ENCODE results near the gene RAB3D.
"Not testable (repeated sequence)": the region's sequence is repeated elsewhere in the genome, so short reads cannot be mapped to it uniquely, and the experiment has no call there.

Gene RAB3D

GRCh38 chr19:11339254-11340098, at the start of gene RAB3D:
Gene RAB3D (minus strand): TSS chr19:11339657. CDS start chr19:11337399, 2,258 bp downstream.
- DNase-seq = peak; percentile 92

- peak; percentile 49 for DNase-seq
Measured at GRCh38 chr19:11387162-11388034, 47.9 kb upstream of the RAB3D start.

- no peak for DNase-seq
Measured at GRCh38 chr19:11384778-11385129, 45.3 kb upstream of the RAB3D start.

DNA sequence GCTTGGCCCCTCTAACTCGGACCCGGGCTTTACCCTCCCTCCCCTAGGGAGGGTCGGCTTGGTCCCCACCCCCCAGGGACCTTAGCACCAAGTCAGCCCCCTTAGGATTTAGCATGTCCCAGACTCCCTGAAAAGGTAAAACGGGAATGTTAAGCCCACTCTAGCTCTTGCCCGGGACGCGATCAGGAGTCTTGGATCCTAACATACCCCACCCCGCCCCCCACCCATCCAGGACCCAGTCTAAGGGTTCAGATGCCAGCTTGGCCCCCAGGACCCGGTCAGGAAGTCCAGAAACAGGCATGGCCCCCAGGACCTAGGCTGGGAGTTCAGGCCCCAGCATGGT, 44.2 kb upstream of the RAB3D start:
- no peak for DNase-seq

GRCh38 chr19:11382898-11383705, 43.6 kb upstream of the RAB3D start:
- DNase-seq = peak; percentile 68

DNA sequence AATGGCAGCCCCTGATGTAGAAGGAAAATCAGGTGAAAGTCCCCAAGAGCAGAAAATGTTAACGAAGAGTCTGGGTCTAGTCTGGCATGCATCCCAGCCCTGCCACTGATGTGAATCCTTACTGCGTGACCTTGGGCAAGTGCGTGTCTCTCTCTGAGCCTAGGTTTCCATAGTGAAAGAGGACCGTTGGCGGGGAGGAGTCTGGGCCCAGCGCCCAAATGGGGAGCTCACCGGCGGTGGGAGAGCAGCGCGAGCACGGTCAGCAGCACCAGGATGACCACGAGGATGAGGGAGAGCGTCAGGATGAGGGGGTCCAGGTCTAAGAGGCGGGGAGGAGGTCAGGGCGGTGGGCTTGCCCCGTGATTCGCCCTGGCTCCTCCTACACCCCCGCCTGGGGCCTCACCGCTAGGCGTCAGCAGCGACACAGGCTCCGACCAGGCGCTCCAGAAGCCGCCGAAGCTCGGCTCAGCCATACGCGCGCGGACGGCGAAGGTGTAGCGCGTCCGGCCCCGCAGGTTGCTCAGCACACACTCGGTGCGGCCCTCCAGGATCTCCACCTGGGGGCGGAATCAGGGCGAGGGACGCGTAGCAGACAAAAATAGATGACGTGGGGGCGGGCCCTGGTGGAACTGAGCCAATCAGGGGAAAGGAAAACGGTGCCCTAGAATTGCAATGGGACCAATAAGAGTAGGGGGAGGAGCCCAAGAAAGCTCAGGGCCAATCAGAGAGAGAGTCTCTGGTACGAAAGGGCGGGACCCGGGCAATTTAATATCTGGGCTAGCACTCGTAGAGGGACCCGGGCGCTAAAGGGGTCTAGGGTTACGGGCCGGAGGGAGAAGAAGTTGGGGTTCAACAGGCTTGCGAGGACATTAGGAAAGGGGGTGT, 41.4 kb upstream of the RAB3D start:
- DNase-seq = peak; percentile 95

GRCh38 chr19:11379857-11380350, 40.4 kb upstream of the RAB3D start:
- DNase-seq = no peak

- DNase-seq = not testable (repeated sequence)
Measured at GRCh38 chr19:11379269-11379845, 39.9 kb upstream of the RAB3D start.

- DNase-seq = no peak
Measured at GRCh38 chr19:11378319-11379189, 39.1 kb upstream of the RAB3D start.

DNA sequence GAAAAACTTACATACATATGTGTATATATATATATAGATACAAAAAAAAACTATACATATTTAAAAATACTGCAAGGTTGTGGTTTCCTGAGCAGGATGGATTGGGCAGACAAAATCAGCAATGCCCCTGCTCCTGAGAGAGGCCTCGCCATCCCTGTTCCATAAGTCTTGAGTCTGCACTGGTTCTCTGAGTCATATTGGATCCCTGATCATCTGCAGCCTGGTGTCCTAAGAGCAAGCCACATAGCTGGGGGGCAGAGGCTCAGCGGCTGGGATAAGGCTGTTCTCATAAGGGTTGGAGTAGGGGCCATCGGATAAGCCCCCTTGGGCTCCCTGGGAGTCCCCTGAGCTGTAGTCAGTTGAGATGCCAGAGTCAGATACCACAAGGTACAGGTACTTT, 38.3 kb upstream of the RAB3D start:
- no peak for DNase-seq

GRCh38 chr19:11377237-11377636, 37.8 kb upstream of the RAB3D start:
- DNase-seq = peak; percentile 56

GRCh38 chr19:11375143-11375948, 35.9 kb upstream of the RAB3D start:
- DNase-seq = no peak

- peak; percentile 99 for DNase-seq
Measured at GRCh38 chr19:11374433-11375142, 35.1 kb upstream of the RAB3D start, which contains the start of gene SWSAP1. Gene SWSAP1 (plus strand): TSS chr19:11374666. CDS start chr19:11374681, 15 bp downstream.

- no peak for DNase-seq
Measured at GRCh38 chr19:11373885-11374432, 34.5 kb upstream of the RAB3D start.

GRCh38 chr19:11373166-11373884, 33.9 kb upstream of the RAB3D start:
- no peak for DNase-seq

- no peak for DNase-seq
Measured at GRCh38 chr19:11370744-11371143, 31.3 kb upstream of the RAB3D start.

DNA sequence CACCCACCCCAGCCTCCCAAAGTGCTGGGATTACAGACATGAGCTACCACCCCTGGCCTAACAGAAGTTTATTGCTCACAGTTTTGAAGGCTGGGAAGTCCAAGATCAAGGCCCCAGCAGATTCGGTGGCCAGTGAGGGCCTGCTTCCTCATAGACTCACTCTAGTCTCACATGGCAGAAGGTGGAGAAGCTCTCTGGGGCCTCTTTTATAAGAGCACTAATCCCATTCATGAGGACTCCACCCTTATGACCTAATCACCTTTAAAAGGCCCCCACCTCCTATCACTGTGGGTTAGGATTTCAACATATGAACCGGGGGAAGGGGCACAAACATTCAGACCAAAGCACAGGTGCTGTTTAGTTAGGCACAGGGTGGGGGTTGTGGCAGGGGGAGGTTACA, 28.1 kb upstream of the RAB3D start:
- DNase-seq = no peak

Data from suppressor macrophage treated with lipopolysaccharide for 4 hours (primary cell).